Pancreas (tissue), 10 donors: ENCODE measurements around the gene UBP1. TPM values are rescaled to one million over a fixed set of nuclear protein-coding genes. Genes with fewer than 3 reads are reported as not detected.
"Not testable (repeated sequence)": the region's sequence is repeated elsewhere in the genome, so short reads cannot be mapped to it uniquely, and the experiment has no call there.

Source experiments
- ATAC-seq, 4 donors: fragments of 200-7000 bp; cut with Tn5 transposase; one replicate each; pipeline versions ENCODE4 v1.8.0 to v1.9.1; 2020; ENCODE audit warnings: mild to moderate bottlenecking in 4 of 4, moderate library complexity in 4 of 4
- DNase-seq, 6 donors: peaks; one replicate each; pipeline ENCODE4 v3.0.0-alpha.2; 2020
- FAIRE-seq: peaks from 2 replicates; lab custom pipeline; 2012; peaks lifted over from hg19 to GRCh38; lab: Jason Lieb, UNC
- H3K27ac ChIP-seq, 4 donors: fragments of 200-600 bp; sonication (generic); 1 replicate in 3 of 4; 2 replicates in 1 of 4; pipeline versions ENCODE4 v1.5.0 to v1.8.0; 2020
- H3K27me3 ChIP-seq, 4 donors: fragments of 200-600 bp; one replicate each; pipeline ENCODE4 v1.8.0; 2021
- H3K36me3 ChIP-seq, 3 donors: fragments of 200-600 bp; sonication (generic) in 1 of 3; one replicate each; pipeline versions ENCODE4 v1.5.0 to v1.8.0; 2020 to 2021
- H3K4me1 ChIP-seq, 3 donors: fragments of 200-600 bp; one replicate each; pipeline ENCODE4 v1.8.0; 2021
- H3K4me3 ChIP-seq, 4 donors: fragments of 200-600 bp; sonication (generic) in 2 of 4; one replicate each; pipeline versions ENCODE4 v1.5.0 to v1.8.0; 2020 to 2021
- H3K9me3 ChIP-seq, 4 donors: fragments of 200-600 bp; one replicate each; pipeline ENCODE4 v1.8.0; 2021
- WGBS, 2 donors: extraction: QIAGEN DNeasy Blood & Tissue Kit; methylation state at CpG; one replicate each; pipeline ENCODE4 v1.1.7; 2013; 5-methylcytosine and 5-hydroxymethylcytosine counted together
- intact Hi-C, 3 donors: fragments of 100-400 bp; cut with DNase I; formaldehyde crosslinking; loops; one replicate each; pipeline versions ENCODE4 v1.11.1 to v1.14.2; 2022
- polyA plus RNA-seq, 2 donors: library from polyadenylated mRNA; stranded (reverse); fragments of 200-250 nt; gene quantifications; one replicate each; pipeline ENCODE4 v1.2.3, GENCODE V29; 2013
- total RNA-seq, 6 donors: library from RNA; stranded (reverse); fragmentation: NEBNext Ultra II Directional in 4 of 6; extraction: Animal tissue kit (Norgen Biotek cat#: 25700) in 4 of 6; gene quantifications; one replicate each; pipeline versions ENCODE4 v1.2.1 to v1.2.4, GENCODE V29; 2021 to 2023
- TF ChIP-seq, protein P1 (sequence below), 4 donors: fragments of 200-600 bp; sonication (generic) in 3 of 4; IDR thresholded peaks; one replicate each; pipeline versions ENCODE4 v1.5.0 to v1.8.0; 2021; ENCODE audit warnings: antibody characterized with exemption in 4 of 4
- donor health status: healthy with polysubstance abuse.
- donor health status: DM: no; HTN: no; CAD: no; lungs with moderate emphysema.
- donor health status: DM: no; HTN: no; CAD: no.
- donor health status: control.
- donor health status: control.
- donor health status: Bipolar disorder and iron deficiency.
- donor health status: DM: yes; HTN: yes; CAD: no.
- donor health status: DM: no; HTN: no; CAD: no.
- donor health status: DM: no; HTN: no; CAD: no.
- donor health status: DM: yes; HTN: yes; CAD: no.

Gene UBP1
- total and polyA plus RNA-seq, 8 donors = 16.1 to 42.9 (median 21.7) TPM

- DNase-seq (no peak), ATAC-seq (no peak), FAIRE-seq (no peak)
- 37 to 41% methylated on average over 3 of the region's 3 CpGs for WGBS, 2 donors
- peak overlapping the region; percentile 3 to 98 (median 65) for H3K27ac ChIP-seq
- TF ChIP-seq, protein P1, sequence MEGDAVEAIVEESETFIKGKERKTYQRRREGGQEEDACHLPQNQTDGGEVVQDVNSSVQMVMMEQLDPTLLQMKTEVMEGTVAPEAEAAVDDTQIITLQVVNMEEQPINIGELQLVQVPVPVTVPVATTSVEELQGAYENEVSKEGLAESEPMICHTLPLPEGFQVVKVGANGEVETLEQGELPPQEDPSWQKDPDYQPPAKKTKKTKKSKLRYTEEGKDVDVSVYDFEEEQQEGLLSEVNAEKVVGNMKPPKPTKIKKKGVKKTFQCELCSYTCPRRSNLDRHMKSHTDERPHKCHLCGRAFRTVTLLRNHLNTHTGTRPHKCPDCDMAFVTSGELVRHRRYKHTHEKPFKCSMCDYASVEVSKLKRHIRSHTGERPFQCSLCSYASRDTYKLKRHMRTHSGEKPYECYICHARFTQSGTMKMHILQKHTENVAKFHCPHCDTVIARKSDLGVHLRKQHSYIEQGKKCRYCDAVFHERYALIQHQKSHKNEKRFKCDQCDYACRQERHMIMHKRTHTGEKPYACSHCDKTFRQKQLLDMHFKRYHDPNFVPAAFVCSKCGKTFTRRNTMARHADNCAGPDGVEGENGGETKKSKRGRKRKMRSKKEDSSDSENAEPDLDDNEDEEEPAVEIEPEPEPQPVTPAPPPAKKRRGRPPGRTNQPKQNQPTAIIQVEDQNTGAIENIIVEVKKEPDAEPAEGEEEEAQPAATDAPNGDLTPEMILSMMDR (IDR thresholded peaks at IDR 0.05) = no peak
- H3K27me3 ChIP-seq = no peaks in the 10 kb centered on the region
- intact Hi-C loops = no loop called here
- peaks cover 29 to 39% (median 32%) of the 10 kb centered on the region in 3 donors for H3K4me1 ChIP-seq
- peak overlapping the region in 2 of 4 donors; percentile 81 to 91 for H3K4me3 ChIP-seq
- H3K36me3 ChIP-seq = no peaks in the 10 kb centered on the region
- H3K9me3 ChIP-seq = no peaks in the 10 kb centered on the region
Observed at GRCh38 chr3:33437556-33438283, 2.5 kb downstream of the UBP1 start.

DNA sequence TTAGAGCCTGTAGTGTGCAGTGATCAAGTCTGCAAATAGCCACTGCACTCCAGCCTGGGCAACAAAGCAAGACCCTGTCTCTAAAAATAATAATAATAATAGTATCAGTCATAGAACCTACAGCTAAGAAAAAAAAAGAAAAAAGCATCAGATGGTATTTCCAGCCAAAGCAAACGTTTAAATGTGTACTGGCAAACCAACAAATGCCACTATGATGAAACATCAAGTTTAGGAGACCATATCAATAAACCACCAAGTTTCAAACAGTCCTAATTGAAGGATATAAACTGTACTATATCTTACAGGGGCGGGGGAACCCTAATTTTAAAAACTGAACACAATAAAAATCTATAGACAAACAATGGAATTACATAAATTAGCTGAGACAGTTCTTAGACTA, 6.4 kb downstream of the UBP1 start:
- Histone ChIP-seq H3K36me3 (no peaks in the 10 kb centered on the region), H3K27ac (no peak overlapping the region), H3K4me1 (peaks cover 35 to 45% (median 43%) of the 10 kb centered on the region in 3 donors), H3K4me3 (no peak overlapping the region), H3K9me3 (no peaks in the 10 kb centered on the region), H3K27me3 (no peaks in the 10 kb centered on the region)
- ATAC-seq = no peak
- intact Hi-C loops = no loop called here
- TF ChIP-seq, protein P1 (IDR thresholded peaks at IDR 0.05) = no peak
- no peak for FAIRE-seq
- DNase-seq = no peak
- WGBS, 2 donors = 46 to 55% methylated on average over 2 of the region's 2 CpGs

DNA sequence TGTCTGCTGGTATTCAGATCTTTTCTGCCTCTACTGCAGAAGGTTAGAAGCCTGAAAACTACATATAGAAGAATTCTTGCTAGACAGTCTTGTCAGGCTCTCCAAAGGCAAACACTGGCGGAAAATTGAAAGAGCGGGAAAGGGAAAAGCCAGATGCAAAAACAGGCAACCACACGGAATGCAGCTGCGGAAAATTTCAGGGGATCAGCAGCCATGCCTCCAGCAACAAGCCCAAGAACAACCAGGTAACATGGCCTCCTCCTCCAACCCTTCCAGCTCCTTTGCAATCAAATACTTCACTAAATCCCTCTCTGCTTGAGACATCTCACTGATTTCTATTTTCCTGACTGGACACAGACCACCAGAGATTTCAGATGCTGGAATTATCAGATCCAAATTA, 9.6 kb downstream of the UBP1 start:
- FAIRE-seq = no peak
- Histone ChIP-seq H3K27me3 (no peaks in the 10 kb centered on the region), H3K4me3 (no peak overlapping the region), H3K9me3 (no peaks in the 10 kb centered on the region), H3K27ac (no peak overlapping the region), H3K4me1 (peaks cover 12 to 22% (median 19%) of the 10 kb centered on the region in 3 donors), H3K36me3 (no peaks in the 10 kb centered on the region)
- no peak for ATAC-seq
- TF ChIP-seq, protein P1 (IDR thresholded peaks at IDR 0.05) = no peak
- WGBS, 2 donors = 90 to 93% methylated on average over 4 of the region's 4 CpGs
- no peak for DNase-seq
- intact Hi-C loops = no loop called here

GRCh38 chr3:33430061-33430460, 10.1 kb downstream of the UBP1 start:
- FAIRE-seq (no peak), ATAC-seq (no peak), DNase-seq (no peak)
- Histone ChIP-seq H3K9me3 (no peaks in the 10 kb centered on the region), H3K27ac (no peak overlapping the region), H3K27me3 (no peaks in the 10 kb centered on the region), H3K36me3 (no peaks in the 10 kb centered on the region), H3K4me3 (no peak overlapping the region), H3K4me1 (peaks cover 7 to 17% (median 14%) of the 10 kb centered on the region in 3 donors)
- TF ChIP-seq, protein P1 (IDR thresholded peaks at IDR 0.05) = no peak
- WGBS, 2 donors = 89 to 91% methylated on average over 1 of the region's 1 CpG
- intact Hi-C loops = no loop called here

DNA sequence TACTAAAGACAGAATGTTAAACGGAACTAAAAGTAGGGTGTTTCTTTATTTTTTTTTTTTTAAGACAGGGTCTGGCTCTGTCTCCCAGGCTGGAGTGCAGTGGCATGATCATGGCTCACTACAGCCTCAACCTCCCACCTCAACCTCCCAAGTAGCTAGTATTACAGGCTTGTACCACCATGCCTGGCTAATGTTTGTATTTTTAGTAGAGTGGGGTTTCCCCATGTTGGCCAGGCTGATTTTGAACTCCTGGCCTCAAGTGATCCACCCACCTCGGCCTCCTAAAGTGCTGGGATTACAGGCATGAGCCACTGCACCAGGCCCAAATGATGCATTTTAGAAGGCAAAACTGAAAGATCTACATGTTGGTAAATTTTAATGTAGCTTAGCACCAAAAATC, 10.9 kb downstream of the UBP1 start:
- FAIRE-seq, DNase-seq, intact Hi-C loops, ATAC-seq, H3K36me3 ChIP-seq, H3K27me3 ChIP-seq, H3K9me3 ChIP-seq, H3K27ac ChIP-seq, H3K4me3 ChIP-seq: not testable (repeated sequence)
- peaks cover 6 to 17% (median 11%) of the 10 kb centered on the region in 3 donors for H3K4me1 ChIP-seq
- WGBS, 2 donors = 87 to 90% methylated on average over 2 of the region's 2 CpGs
